Osteoblast (primary cell): ENCODE results near the gene KRTAP6-3. TPM values are rescaled to one million over a fixed set of nuclear protein-coding genes. Genes with fewer than 3 reads are reported as not detected.

ENCODE experiments used
- DNase-seq: peaks from one replicate; pipeline ENCODE4 v3.0.0; 2011; ENCODE audit warnings: low spot score, mixed read lengths; ENCODE audit not compliant: insufficient read length; ENCODE audit errors: missing footprints
- H2AFZ ChIP-seq: 2 replicates; pipeline ENCODE4 v1.6.0; 2011; ENCODE audit warnings: mild to moderate bottlenecking, low read length
- H3K27ac ChIP-seq: 2 replicates; pipeline ENCODE4 v1.5.1; 2011; ENCODE audit warnings: mild to moderate bottlenecking, low read depth, low read length, moderate library complexity
- H3K27me3 ChIP-seq: 2 replicates; pipeline ENCODE4 v1.6.0; 2012; ENCODE audit warnings: mild to moderate bottlenecking, control low read depth, inconsistent platforms, low read length, moderate library complexity; ENCODE audit not compliant: insufficient read depth
- H3K36me3 ChIP-seq: 2 replicates; pipeline ENCODE4 v1.5.1; 2011; ENCODE audit warnings: mild to moderate bottlenecking, low read length, control low read depth, moderate library complexity; ENCODE audit not compliant: insufficient read depth
- H3K4me1 ChIP-seq: 2 replicates; pipeline ENCODE4 v1.5.1; 2011; ENCODE audit warnings: mild to moderate bottlenecking, low read length, control low read depth, moderate library complexity; ENCODE audit not compliant: insufficient read depth
- H3K4me2 ChIP-seq: 2 replicates; pipeline ENCODE4 v1.6.0; 2011; ENCODE audit warnings: mild to moderate bottlenecking, low read length; ENCODE audit not compliant: insufficient read depth
- H3K4me3 ChIP-seq: fragments of 200-600 bp; sonication (generic); 3 replicates; pipeline ENCODE4 v1.5.1; 2012; ENCODE audit warnings: mild to moderate bottlenecking, low read length, inconsistent platforms; ENCODE audit not compliant: insufficient read depth
- H3K79me2 ChIP-seq: 2 replicates; pipeline ENCODE4 v1.6.0; 2012; ENCODE audit warnings: mild to moderate bottlenecking, low read length, control low read depth, inconsistent platforms; ENCODE audit not compliant: insufficient read depth
- H3K9me3 ChIP-seq: 2 replicates; pipeline ENCODE4 v1.5.1; 2011; ENCODE audit warnings: low read depth, low read length, control low read depth
- H4K20me1 ChIP-seq: 2 replicates; pipeline ENCODE4 v1.6.0; 2012; ENCODE audit warnings: mild to moderate bottlenecking, low read length, control low read depth; ENCODE audit not compliant: insufficient read depth
- total RNA-seq: library from RNA; depleted of rRNA; stranded (reverse); fragments of >200 nt; gene quantifications from 2 replicates; pipeline ENCODE4 v1.2.3, GENCODE V29; 2012
- TF ChIP-seq, protein P1 (sequence below): IDR thresholded peaks from 2 replicates; pipeline ENCODE4 v1.5.1; 2011; ENCODE audit warnings: mild to moderate bottlenecking, low read depth, low read length, moderate library complexity; ENCODE audit errors: extremely low read depth

Gene KRTAP6-3
- total RNA-seq, 1 donor, result not detected

DNA sequence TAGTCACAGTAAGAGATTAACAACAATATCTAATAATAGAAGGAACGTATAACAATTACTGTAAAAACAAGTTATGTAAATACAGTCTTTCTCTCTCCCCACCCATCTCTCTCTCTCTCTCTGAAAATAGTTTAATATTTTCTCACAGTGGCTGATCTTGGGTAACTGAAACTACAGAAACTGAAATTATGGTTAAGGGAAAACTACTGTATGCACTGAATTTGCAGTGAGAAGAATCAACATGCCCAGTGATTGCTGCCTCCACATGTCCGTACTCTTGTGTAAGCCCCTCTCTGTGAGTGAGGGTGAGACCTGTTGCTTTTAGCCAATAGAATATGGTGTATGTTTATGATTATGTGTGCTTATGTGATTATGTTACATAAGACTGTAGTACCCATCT is 19.9 kb downstream of the KRTAP6-3 start:
- no peaks in the 10 kb centered on the region for H4K20me1 ChIP-seq
- TF ChIP-seq, protein P1, sequence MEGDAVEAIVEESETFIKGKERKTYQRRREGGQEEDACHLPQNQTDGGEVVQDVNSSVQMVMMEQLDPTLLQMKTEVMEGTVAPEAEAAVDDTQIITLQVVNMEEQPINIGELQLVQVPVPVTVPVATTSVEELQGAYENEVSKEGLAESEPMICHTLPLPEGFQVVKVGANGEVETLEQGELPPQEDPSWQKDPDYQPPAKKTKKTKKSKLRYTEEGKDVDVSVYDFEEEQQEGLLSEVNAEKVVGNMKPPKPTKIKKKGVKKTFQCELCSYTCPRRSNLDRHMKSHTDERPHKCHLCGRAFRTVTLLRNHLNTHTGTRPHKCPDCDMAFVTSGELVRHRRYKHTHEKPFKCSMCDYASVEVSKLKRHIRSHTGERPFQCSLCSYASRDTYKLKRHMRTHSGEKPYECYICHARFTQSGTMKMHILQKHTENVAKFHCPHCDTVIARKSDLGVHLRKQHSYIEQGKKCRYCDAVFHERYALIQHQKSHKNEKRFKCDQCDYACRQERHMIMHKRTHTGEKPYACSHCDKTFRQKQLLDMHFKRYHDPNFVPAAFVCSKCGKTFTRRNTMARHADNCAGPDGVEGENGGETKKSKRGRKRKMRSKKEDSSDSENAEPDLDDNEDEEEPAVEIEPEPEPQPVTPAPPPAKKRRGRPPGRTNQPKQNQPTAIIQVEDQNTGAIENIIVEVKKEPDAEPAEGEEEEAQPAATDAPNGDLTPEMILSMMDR, result no peak
- no peaks in the 10 kb centered on the region for H3K27me3 ChIP-seq
- H3K27ac ChIP-seq, result no peak overlapping the region
- H3K79me2 ChIP-seq, result no peaks in the 10 kb centered on the region
- no peak overlapping the region for H2AFZ ChIP-seq
- H3K4me3 ChIP-seq, result no peak overlapping the region
- H3K36me3 ChIP-seq, result no peaks in the 10 kb centered on the region
- no peak overlapping the region for H3K4me2 ChIP-seq
- no peaks in the 10 kb centered on the region for H3K4me1 ChIP-seq
- DNase-seq, result no peak
- H3K9me3 ChIP-seq, result peaks cover 8% of the 10 kb centered on the region

DNA sequence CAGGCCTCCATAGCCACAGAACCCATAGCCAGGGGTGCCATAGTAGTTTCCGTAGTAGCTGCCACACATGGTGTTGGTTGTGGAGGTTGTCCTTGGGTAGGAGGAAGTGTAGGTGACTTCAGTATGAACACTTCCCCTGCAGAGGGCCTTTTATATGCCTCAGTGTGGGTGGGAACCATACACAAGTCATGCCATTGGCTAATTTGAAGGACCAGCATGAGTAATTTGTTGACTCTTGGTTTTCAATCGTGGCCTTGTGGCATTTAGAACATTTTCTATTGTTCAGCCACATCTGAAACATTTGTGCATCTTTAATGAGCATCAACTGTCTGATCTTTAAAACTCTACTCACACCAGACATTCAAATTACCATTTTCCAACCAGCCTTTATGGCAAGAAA is 21.6 kb downstream of the KRTAP6-3 start, which contains the start of gene KRTAP6-1:
TSS of gene KRTAP6-1 (minus strand) at position 95 of the 400 bp plus-strand sequence. CDS start at position 69, 26 bp downstream.
- peaks cover 8% of the 10 kb centered on the region for H3K9me3 ChIP-seq
- H3K4me1 ChIP-seq, result no peaks in the 10 kb centered on the region
- no peaks in the 10 kb centered on the region for H3K79me2 ChIP-seq
- H4K20me1 ChIP-seq, result no peaks in the 10 kb centered on the region
- H3K27ac ChIP-seq, result no peak within 1 kb of the TSS
- H2AFZ ChIP-seq, result no peak within 1 kb of the TSS
- DNase-seq, result no peak
- TF ChIP-seq, protein P1, result no peak
- H3K4me3 ChIP-seq, result no peak within 1 kb of the TSS
- H3K36me3 ChIP-seq, result no peaks in the 10 kb centered on the region
- H3K27me3 ChIP-seq, result no peaks in the 10 kb centered on the region
- no peak within 1 kb of the TSS for H3K4me2 ChIP-seq

DNA sequence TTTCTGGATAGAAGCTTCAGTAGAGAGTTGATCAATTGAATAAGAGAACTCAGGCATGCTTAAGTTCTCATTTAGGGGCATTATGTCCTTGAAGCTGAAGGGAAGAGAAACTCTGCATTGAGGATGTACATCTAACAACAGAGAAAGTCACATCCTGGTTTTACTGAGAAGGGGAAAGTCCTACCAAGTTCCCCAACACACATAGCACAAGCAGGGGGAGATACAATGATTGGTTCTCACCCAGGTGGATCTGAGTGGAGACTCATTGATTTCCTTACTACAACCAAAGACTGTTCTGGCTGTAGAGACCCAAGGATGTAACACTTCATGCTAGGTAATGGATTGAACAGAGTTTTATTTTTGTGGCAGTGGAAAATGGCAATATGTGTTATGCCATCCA is 23.0 kb downstream of the KRTAP6-3 start:
- Histone ChIP-seq H3K36me3 (no peaks in the 10 kb centered on the region), H3K4me3 (no peak overlapping the region), H2AFZ (no peak overlapping the region), H3K79me2 (no peaks in the 10 kb centered on the region), H3K4me1 (no peaks in the 10 kb centered on the region), H3K9me3 (peaks cover 8% of the 10 kb centered on the region), H3K27ac (no peak overlapping the region), H3K27me3 (no peaks in the 10 kb centered on the region), H4K20me1 (no peaks in the 10 kb centered on the region), H3K4me2 (no peak overlapping the region)
- TF ChIP-seq, protein P1, result no peak
- DNase-seq, result no peak

DNA sequence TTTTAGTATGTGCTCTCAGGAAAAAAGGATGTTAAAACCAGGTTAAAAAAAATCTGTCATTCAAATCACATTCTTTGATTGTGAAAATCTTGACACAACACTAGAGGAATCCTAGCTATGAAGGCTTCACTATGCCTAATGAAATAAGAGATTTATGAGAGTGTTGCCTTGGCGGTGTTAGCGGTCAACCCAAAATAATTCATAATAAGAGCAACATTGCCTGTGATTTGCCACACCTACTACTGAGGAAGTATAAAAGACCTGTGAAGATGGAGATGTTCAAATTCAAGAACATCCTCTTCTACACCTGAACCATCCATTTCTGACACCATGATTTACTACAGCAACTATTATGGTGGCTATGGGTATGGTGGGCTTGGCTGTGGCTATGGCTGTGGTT is 23.9 kb downstream of the KRTAP6-3 start, which contains the start of gene KRTAP20-1:
TSS of gene KRTAP20-1 (plus strand) at position 301 of the 400 bp plus-strand sequence. CDS start at position 331, 30 bp downstream.
- Histone ChIP-seq H4K20me1 (no peaks in the 10 kb centered on the region), H3K79me2 (no peaks in the 10 kb centered on the region), H3K27me3 (no peaks in the 10 kb centered on the region), H2AFZ (no peak within 1 kb of the TSS), H3K9me3 (peaks cover 8% of the 10 kb centered on the region), H3K4me1 (no peaks in the 10 kb centered on the region), H3K36me3 (no peaks in the 10 kb centered on the region), H3K4me3 (no peak within 1 kb of the TSS), H3K4me2 (no peak within 1 kb of the TSS), H3K27ac (no peak within 1 kb of the TSS)
- DNase-seq, result peak; percentile 18
- TF ChIP-seq, protein P1, result no peak
